Activated naive CD4-positive, alpha-beta T cell treated with anti-CD3 and anti-CD28 coated beads, Interleukin-2, amount 50 U/mL, for 24 hours (primary cell): ENCODE measurements around the gene CACNG6.
A peak's percentile ranks its signal among the peaks of the same experiment; 100 is the strongest.

Experiments used
- H3K27ac Mint-ChIP-seq: one replicate; pipeline ENCODE4 v1.8.0; 2021; ENCODE audit warnings: mild to moderate bottlenecking, mixed read lengths
- H3K27me3 Mint-ChIP-seq: one replicate; pipeline ENCODE4 v1.8.0; 2021; ENCODE audit warnings: mixed read lengths
- H3K36me3 Mint-ChIP-seq: one replicate; pipeline ENCODE4 v1.8.0; 2021; ENCODE audit warnings: mixed read lengths
- H3K4me1 Mint-ChIP-seq: one replicate; pipeline ENCODE4 v1.8.0; 2021; ENCODE audit warnings: mixed read lengths
- H3K4me3 Mint-ChIP-seq: one replicate; pipeline ENCODE4 v1.8.0; 2021; ENCODE audit warnings: mild to moderate bottlenecking, mixed read lengths
- H3K9me3 Mint-ChIP-seq: one replicate; pipeline ENCODE4 v1.8.0; 2021; ENCODE audit warnings: mixed read lengths

Gene CACNG6

DNA sequence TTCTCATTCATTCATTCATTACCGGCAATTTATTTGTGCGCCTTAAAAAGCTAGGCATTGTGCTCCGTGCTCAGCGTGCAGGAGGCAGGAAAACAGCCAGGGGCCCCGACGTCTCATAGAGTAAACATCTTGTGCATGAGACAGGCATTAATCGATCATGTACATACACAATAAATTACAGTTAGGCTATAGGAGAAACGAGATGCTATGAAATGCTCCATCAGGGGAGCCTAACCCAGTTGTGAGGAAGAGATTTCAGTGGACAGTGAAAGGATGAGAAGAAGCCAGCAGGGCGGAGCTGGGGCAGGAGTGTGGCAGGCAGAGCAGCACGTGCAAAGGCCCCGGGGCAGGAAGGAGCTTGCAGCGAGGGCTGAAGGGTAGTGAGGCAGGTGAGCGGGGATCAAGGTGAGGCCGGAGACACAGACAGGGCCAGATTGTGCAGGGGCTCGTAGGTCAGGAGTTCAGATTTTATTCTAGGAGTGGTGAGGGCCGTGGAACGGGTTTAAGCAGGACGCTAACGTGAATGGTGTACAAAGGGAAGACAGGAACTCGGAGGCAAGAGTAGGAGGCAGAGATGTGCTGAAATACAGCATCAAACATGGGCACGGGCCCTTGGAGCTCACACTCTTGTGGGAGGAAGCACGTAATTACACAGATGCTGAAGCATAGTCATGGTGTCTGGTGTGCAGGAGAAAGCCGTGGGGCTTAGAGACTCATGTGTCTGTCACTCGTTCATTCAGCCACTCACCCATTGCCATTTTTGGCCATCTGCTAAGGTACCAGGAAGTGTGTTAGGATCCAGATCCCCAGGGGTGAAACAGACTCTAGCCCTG lies 7.8 kb upstream of the CACNG6 start:
- Mint-ChIP-seq H3K4me3 (no peak overlapping the region), H3K36me3 (peaks cover 8% of the 10 kb centered on the region), H3K4me1 (peaks cover 26% of the 10 kb centered on the region), H3K27ac (no peak overlapping the region), H3K9me3 (no peaks in the 10 kb centered on the region), H3K27me3 (peaks cover 24% of the 10 kb centered on the region)

DNA sequence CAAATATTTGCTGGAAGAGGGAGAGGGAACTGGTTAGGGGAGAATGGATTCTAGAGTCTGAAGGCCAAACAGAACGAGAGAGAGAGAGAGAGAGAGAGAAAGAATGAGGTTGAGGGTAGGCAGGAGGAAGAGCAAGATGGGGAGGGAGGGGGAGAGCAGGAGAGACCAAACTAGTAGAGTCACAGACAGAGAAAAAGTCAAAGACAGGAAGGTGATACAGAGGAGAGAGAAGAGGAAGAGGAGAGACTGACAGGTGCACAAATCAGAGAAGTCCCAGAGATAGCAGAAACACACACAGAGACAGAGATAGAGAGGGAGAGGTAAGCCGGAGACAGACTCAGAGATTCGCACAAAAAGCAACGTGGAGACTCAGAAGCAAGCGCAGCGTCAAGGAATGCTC lies 5.6 kb upstream of the CACNG6 start:
- no peaks in the 10 kb centered on the region for H3K9me3 Mint-ChIP-seq
- H3K36me3 Mint-ChIP-seq = peaks cover 2% of the 10 kb centered on the region
- peaks cover 7% of the 10 kb centered on the region for H3K4me1 Mint-ChIP-seq
- H3K27ac Mint-ChIP-seq = no peak overlapping the region
- H3K27me3 Mint-ChIP-seq = peaks cover 10% of the 10 kb centered on the region
- no peak overlapping the region for H3K4me3 Mint-ChIP-seq

GRCh38 chr19:53988981-53989380 lies 2.5 kb upstream of the CACNG6 start:
- no peak overlapping the region for H3K4me3 Mint-ChIP-seq
- H3K4me1 Mint-ChIP-seq = peaks cover 5% of the 10 kb centered on the region
- no peaks in the 10 kb centered on the region for H3K36me3 Mint-ChIP-seq
- H3K9me3 Mint-ChIP-seq = no peaks in the 10 kb centered on the region
- H3K27me3 Mint-ChIP-seq = peaks cover 18% of the 10 kb centered on the region
- no peak overlapping the region for H3K27ac Mint-ChIP-seq

- no peak overlapping the region for H3K4me3 Mint-ChIP-seq
- no peaks in the 10 kb centered on the region for H3K36me3 Mint-ChIP-seq
- peaks cover 26% of the 10 kb centered on the region for H3K27me3 Mint-ChIP-seq
- H3K4me1 Mint-ChIP-seq = peaks cover 5% of the 10 kb centered on the region
- H3K27ac Mint-ChIP-seq = no peak overlapping the region
- no peaks in the 10 kb centered on the region for H3K9me3 Mint-ChIP-seq
Measured at GRCh38 chr19:53989600-53990533, 1.6 kb upstream of the CACNG6 start.

DNA sequence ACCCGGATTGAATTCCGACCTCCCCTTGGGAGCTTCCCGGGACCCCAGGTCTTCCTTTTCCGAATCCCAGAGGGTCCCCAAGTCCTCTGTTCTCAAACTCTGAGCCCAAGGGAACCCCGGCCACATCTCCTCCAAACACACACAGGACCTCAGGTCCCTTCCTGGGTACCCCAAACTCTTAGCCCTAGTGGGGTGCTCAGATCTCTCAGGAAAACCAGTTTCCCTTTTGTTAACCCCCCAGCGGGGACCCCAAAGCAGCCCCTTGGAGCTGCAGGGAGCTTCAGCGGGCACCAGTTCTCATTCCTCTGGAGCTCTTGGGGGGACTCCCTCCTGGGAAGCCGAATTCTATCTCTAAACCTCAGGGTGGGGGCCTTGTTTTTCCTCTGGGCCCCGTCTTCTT lies 774 bp downstream of the CACNG6 start:
- Mint-ChIP-seq H3K4me3 (peak overlapping the region; percentile 40), H3K36me3 (no peaks in the 10 kb centered on the region), H3K27me3 (peaks cover 37% of the 10 kb centered on the region), H3K4me1 (peaks cover 5% of the 10 kb centered on the region), H3K27ac (no peak overlapping the region), H3K9me3 (no peaks in the 10 kb centered on the region)

DNA sequence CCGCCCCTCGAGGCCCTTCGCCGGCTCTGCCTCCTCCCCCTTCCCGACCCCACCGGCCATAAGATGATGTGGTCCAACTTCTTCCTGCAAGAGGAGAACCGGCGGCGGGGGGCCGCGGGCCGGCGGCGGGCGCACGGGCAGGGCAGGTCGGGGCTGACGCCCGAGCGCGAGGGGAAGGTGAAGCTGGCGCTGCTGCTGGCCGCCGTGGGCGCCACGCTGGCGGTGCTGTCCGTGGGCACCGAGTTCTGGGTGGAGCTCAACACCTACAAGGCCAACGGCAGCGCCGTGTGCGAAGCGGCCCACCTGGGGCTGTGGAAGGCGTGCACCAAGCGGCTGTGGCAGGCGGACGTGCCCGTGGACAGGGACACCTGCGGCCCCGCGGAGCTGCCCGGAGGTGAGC lies 1.4 kb downstream of the CACNG6 start:
- Mint-ChIP-seq H3K9me3 (no peaks in the 10 kb centered on the region), H3K36me3 (no peaks in the 10 kb centered on the region), H3K27ac (no peak overlapping the region), H3K4me3 (no peak overlapping the region), H3K4me1 (peaks cover 5% of the 10 kb centered on the region), H3K27me3 (peaks cover 40% of the 10 kb centered on the region)

DNA sequence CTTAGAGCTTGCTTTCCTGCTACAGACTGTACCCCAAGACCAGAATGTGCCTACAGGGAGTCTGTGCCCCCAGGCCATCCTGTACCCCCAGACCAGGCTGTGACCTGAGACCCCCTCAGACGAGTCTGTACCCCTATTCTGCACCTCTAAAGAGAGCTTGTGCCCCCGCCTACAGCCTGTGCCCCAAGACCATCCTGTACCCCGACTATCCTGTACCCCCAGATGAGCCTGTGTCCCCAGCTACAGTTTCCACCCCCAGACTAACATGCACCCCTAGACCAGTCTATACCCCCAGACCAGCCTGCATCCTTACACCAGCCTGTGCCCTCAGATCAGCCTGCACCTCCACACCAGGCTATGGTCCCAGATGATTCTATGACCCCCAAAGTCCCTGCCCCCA lies 2.0 kb downstream of the CACNG6 start:
- peaks cover 40% of the 10 kb centered on the region for H3K27me3 Mint-ChIP-seq
- no peak overlapping the region for H3K27ac Mint-ChIP-seq
- peaks cover 5% of the 10 kb centered on the region for H3K4me1 Mint-ChIP-seq
- H3K4me3 Mint-ChIP-seq = no peak overlapping the region
- no peaks in the 10 kb centered on the region for H3K9me3 Mint-ChIP-seq
- H3K36me3 Mint-ChIP-seq = no peaks in the 10 kb centered on the region

DNA sequence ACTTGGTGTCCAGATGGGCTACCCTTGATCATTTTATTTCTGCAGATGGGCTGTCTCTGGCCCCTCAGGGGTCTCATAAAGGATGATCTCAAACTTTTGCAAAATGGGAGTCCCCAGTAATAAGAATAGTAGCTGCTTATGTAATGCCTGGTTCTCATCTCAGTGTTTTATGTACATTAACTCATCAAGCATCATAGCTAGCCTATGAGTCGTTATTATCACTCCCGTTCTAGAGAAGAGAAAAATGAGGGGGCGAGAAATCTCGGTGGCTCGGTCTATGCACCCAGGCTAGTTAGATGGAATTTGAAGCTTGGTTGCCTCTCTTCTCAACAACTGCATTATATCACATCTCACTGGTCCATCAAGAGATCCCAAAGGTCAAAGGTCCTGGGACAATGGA lies 3.4 kb downstream of the CACNG6 start:
- Mint-ChIP-seq H3K36me3 (no peaks in the 10 kb centered on the region), H3K27me3 (peaks cover 48% of the 10 kb centered on the region), H3K9me3 (no peaks in the 10 kb centered on the region)

GRCh38 chr19:53998223-53998622 lies 6.8 kb downstream of the CACNG6 start:
- peaks cover 52% of the 10 kb centered on the region for H3K27me3 Mint-ChIP-seq
- H3K36me3 Mint-ChIP-seq = no peaks in the 10 kb centered on the region
- H3K27ac Mint-ChIP-seq = no peak overlapping the region
- no peak overlapping the region for H3K4me3 Mint-ChIP-seq
- no peaks in the 10 kb centered on the region for H3K4me1 Mint-ChIP-seq
- no peaks in the 10 kb centered on the region for H3K9me3 Mint-ChIP-seq

More for the DNA sequence above, 3.4 kb downstream of the CACNG6 start:
- Mint-ChIP-seq H3K27ac (no peak overlapping the region), H3K4me3 (no peak overlapping the region), H3K4me1 (peaks cover 5% of the 10 kb centered on the region)

DNA sequence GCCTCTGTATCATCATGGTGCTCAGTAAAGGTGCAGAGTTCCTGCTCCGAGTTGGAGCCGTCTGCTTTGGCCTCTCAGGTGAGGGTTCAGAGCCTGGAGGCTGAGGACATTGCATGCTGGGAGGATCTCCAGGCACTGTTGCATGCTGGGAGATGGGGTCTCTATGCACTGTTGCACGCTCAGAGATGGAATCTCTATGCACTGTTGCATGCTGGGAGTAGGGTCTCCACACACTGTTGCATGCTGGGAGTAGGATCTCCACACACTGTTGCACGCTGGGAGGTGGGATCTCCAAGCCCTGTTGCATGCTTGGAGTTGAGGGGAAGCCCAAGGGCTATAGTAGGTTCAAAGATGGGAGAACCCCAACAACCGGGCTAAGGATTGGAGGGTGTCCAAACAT lies 8.3 kb downstream of the CACNG6 start:
- Mint-ChIP-seq H3K27ac (no peak overlapping the region), H3K36me3 (no peaks in the 10 kb centered on the region), H3K27me3 (peaks cover 41% of the 10 kb centered on the region), H3K4me3 (no peak overlapping the region), H3K9me3 (no peaks in the 10 kb centered on the region), H3K4me1 (no peaks in the 10 kb centered on the region)

GRCh38 chr19:54001496-54001895 lies 10.1 kb downstream of the CACNG6 start:
- Mint-ChIP-seq H3K9me3 (no peaks in the 10 kb centered on the region), H3K36me3 (no peaks in the 10 kb centered on the region), H3K27me3 (peaks cover 31% of the 10 kb centered on the region), H3K27ac (no peak overlapping the region), H3K4me1 (no peaks in the 10 kb centered on the region), H3K4me3 (no peak overlapping the region)

DNA sequence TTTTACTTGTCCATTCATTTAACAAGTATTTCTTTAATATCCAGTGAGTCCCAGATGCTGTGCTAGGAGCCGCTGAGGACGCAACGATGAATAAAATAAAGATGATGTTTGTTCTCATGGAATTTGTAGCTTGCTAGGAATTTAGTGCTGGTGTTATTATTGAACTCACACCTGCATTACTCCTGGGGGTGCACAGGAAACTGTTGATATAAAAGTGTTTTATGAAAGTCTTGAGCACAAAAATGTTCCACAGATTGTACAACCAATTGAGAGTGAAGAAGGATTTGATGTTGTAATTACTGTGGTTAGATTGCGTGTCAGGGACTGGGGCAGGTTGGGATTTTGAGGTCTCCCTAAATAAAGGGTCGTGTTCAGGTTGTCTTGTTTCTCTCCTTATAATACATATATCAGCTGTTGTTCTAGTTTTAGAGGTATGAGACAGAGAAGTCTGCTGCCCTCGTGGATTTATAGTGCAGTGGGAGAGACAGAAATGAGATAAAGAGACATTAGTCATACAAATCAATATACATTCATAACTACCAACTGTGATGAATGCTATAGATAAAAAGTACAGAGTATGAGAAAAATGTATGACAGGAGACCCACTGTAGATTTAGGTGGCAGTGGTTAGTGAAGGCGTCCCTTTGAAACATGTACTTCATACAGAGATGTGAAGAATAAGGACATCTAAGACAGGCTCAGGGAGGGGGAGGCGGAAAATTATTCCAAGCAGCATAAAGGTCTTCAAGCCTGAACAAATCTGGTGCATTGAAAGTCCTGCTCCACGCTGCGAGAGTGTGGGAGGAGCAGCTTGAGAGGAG lies 11.3 kb downstream of the CACNG6 start:
- H3K36me3 Mint-ChIP-seq = no peaks in the 10 kb centered on the region
- no peak overlapping the region for H3K27ac Mint-ChIP-seq
- no peak overlapping the region for H3K4me3 Mint-ChIP-seq
- no peaks in the 10 kb centered on the region for H3K9me3 Mint-ChIP-seq
- peaks cover 27% of the 10 kb centered on the region for H3K27me3 Mint-ChIP-seq
- H3K4me1 Mint-ChIP-seq = no peaks in the 10 kb centered on the region

- no peaks in the 10 kb centered on the region for H3K9me3 Mint-ChIP-seq
- H3K27ac Mint-ChIP-seq = no peak overlapping the region
- H3K27me3 Mint-ChIP-seq = peaks cover 21% of the 10 kb centered on the region
- no peak overlapping the region for H3K4me3 Mint-ChIP-seq
- no peaks in the 10 kb centered on the region for H3K4me1 Mint-ChIP-seq
- H3K36me3 Mint-ChIP-seq = no peaks in the 10 kb centered on the region
Measured at GRCh38 chr19:54009440-54009839, 18.0 kb downstream of the CACNG6 start.

DNA sequence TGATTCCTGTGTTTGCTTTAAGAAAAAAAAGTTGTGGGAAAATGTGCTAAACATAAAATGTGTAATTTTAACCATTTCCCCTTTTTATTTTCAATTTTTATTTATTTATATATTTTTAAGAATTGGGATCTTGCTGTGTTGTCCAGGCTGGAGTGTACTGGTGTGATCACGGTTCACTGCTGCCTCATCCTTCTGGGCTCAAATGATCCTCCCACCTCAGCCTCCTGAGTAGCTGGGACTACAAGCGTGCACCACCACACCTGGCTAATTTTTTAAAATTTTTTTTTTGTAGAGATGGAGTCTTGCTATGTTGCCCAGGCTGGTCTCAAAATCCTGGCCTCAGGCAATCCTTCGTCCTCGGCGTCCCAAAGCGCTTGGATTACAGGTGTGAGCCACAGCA lies 19.0 kb downstream of the CACNG6 start:
- Mint-ChIP-seq H3K36me3 (no peaks in the 10 kb centered on the region), H3K4me3 (no peak overlapping the region), H3K27me3 (peaks cover 25% of the 10 kb centered on the region), H3K27ac (no peak overlapping the region), H3K9me3 (no peaks in the 10 kb centered on the region), H3K4me1 (no peaks in the 10 kb centered on the region)

DNA sequence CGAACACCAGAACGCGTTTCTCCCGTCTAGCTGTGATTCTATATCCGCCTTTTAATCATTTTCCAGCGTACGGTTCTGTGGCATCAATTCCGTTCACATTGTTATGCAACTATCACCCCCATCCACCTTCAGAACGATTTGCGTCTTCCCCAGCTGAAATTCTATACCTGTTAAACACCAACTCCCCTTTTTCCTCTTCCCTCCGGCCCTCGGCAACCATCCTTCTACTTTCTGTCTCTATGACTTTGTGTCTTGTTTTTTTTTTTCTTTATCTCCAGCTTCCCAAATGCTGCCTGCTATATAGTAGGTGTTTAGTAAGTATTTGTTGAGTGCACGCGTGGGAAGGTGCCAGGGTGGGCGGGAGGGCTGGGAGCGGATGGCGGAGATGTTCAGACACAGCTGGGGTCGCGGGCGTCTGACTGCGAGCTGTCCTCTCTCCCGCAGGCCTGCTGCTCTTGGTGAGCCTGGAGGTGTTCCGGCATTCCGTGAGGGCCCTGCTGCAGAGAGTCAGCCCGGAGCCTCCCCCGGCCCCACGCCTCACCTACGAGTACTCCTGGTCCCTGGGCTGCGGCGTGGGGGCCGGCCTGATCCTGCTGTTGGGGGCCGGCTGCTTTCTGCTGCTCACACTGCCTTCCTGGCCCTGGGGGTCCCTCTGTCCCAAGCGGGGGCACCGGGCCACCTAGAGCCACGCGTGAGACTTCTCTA lies 20.2 kb downstream of the CACNG6 start:
- peaks cover 33% of the 10 kb centered on the region for H3K27me3 Mint-ChIP-seq
- H3K4me3 Mint-ChIP-seq = no peak overlapping the region
- H3K4me1 Mint-ChIP-seq = no peaks in the 10 kb centered on the region
- no peaks in the 10 kb centered on the region for H3K36me3 Mint-ChIP-seq
- H3K9me3 Mint-ChIP-seq = no peaks in the 10 kb centered on the region
- no peak overlapping the region for H3K27ac Mint-ChIP-seq
